DOHH2 (cell line): ENCODE results near the gene GRIA3.

Experiments used
- CTCF ChIP-seq: fragments of 200-600 bp; sonication (generic); IDR thresholded peaks from one replicate; pipeline ENCODE4 v1.5.1; 2014; ENCODE audit warnings: antibody characterized with exemption, mild to moderate bottlenecking, low read depth, low read length; ENCODE audit not compliant: poor library complexity, severe bottlenecking
- EZH2phosphoT487 ChIP-seq: fragments of 200-600 bp; sonication (generic); IDR thresholded peaks from 2 replicates; pipeline ENCODE4 v1.6.1; 2017; ENCODE audit warnings: borderline replicate concordance, mild to moderate bottlenecking, antibody characterized with exemption, low read length, moderate library complexity, mixed read lengths

DNA sequence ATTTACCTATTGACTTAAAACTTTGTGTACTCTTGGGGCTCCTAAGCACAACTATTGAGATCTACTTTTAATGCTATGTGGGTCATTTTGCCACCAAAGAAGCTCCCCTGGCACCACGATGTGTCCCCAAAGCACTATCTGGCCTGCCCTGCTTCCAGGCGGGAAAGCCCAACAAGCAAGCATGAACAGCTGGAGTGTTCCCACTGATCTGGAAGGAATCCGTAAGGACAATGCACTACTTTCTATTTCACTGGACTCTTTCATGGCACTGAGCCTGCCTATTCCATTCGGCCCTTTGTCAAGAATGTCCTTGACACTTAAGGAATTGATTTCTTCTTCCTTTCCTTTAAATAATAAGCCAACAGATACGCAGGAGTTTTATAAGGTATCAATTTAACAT lies 38.8 kb downstream of the GRIA3 start:
- TF ChIP-seq CTCF = no peak
- TF ChIP-seq EZH2phosphoT487 = no peak
